Neural cell (in vitro differentiated cells): Measurements from ENCODE around the gene AANAT. TPM values are rescaled to one million over a fixed set of nuclear protein-coding genes. Genes with fewer than 3 reads are reported as not detected.

ENCODE experiments used
- H2AFZ ChIP-seq: fragments of 200-600, 300-800 bp; sonication (generic), shearing (Covaris generic); 2 replicates; pipeline ENCODE4 v1.6.0; 2014; ENCODE audit warnings: low read depth, mild to moderate bottlenecking, antibody characterized with exemption, low read length, moderate library complexity
- H3F3A ChIP-seq: fragments of 200-600 bp; shearing (Covaris generic); 2 replicates; pipeline ENCODE4 v1.6.1; 2016; ENCODE audit warnings: mild to moderate bottlenecking, moderate library complexity, mixed read lengths, antibody characterized with exemption, low read length; ENCODE audit not compliant: insufficient read depth, poor library complexity, severe bottlenecking
- H3K27ac ChIP-seq: fragments of 200-600, 300-800 bp; sonication (generic), shearing (Covaris generic); 2 replicates; pipeline ENCODE4 v1.5.1; 2014; ENCODE audit warnings: mild to moderate bottlenecking, low read length, moderate library complexity
- H3K27me3 ChIP-seq: fragments of 300-800, 200-600 bp; sonication (generic), shearing (Covaris generic); 2 replicates; pipeline ENCODE4 v1.6.0; 2014; ENCODE audit warnings: mild to moderate bottlenecking, low read depth, low read length, moderate library complexity; ENCODE audit not compliant: insufficient read depth
- H3K36me3 ChIP-seq: fragments of 300-800, 200-600 bp; sonication (generic), shearing (Covaris generic); 2 replicates; pipeline ENCODE4 v1.5.1; 2014; ENCODE audit warnings: mild to moderate bottlenecking, antibody characterized with exemption, low read length, moderate library complexity; ENCODE audit not compliant: insufficient read depth
- H3K4me2 ChIP-seq: fragments of 300-800, 200-600 bp; sonication (generic), shearing (Covaris generic); 2 replicates; pipeline ENCODE4 v1.6.0; 2014; ENCODE audit warnings: mild to moderate bottlenecking, low read length
- H3K4me3 ChIP-seq: fragments of 300-800, 200-600 bp; sonication (generic), shearing (Covaris generic); 2 replicates; pipeline ENCODE4 v1.5.1; 2014; ENCODE audit warnings: mild to moderate bottlenecking, low read length, moderate library complexity
- H3K79me2 ChIP-seq: fragments of 200-600 bp; shearing (Covaris generic); replicated peaks from 2 replicates; pipeline ENCODE4 v1.6.0; 2014; ENCODE audit warnings: mild to moderate bottlenecking, low read length, moderate library complexity; ENCODE audit not compliant: insufficient read depth
- H3K9ac ChIP-seq: fragments of 300-800, 200-600 bp; sonication (generic), shearing (Covaris generic); 2 replicates; pipeline ENCODE4 v1.6.1; 2016; ENCODE audit warnings: mild to moderate bottlenecking, low read length, mixed read lengths
- H3K9me2 ChIP-seq: fragments of 200-600 bp; shearing (Covaris generic); 2 replicates; pipeline ENCODE4 v1.6.1; 2016; ENCODE audit warnings: mild to moderate bottlenecking, low read length, mixed read lengths; ENCODE audit not compliant: insufficient read depth
- H3K9me3 ChIP-seq: fragments of 200-600, 300-800 bp; sonication (generic), shearing (Covaris generic); 2 replicates; pipeline ENCODE4 v1.6.1; 2016; ENCODE audit warnings: mild to moderate bottlenecking, mixed run types, low read length, moderate library complexity, mixed read lengths
- H4K20me1 ChIP-seq: fragments of 200-600 bp; shearing (Covaris generic); 2 replicates; pipeline ENCODE4 v1.6.1; 2016; ENCODE audit warnings: mild to moderate bottlenecking, mixed run types; ENCODE audit not compliant: insufficient read depth
- EP300 ChIP-seq: fragments of 450-650 bp; conservative IDR thresholded peaks from 2 replicates; pipeline ENCODE4 v1.6.1; 2014; ENCODE audit warnings: antibody characterized with exemption, mild to moderate bottlenecking, moderate library complexity; ENCODE audit not compliant: poor library complexity, severe bottlenecking
- EZH2 ChIP-seq: fragments of 200-600, 300-800 bp; shearing (Covaris generic), sonication (generic); IDR thresholded peaks from 2 replicates; pipeline ENCODE4 v1.6.1; 2014; ENCODE audit warnings: antibody characterized with exemption, low read length, borderline replicate concordance, mild to moderate bottlenecking; ENCODE audit not compliant: insufficient read depth, poor library complexity, severe bottlenecking
- MXI1 ChIP-seq: fragments of 450-650 bp; conservative IDR thresholded peaks from 2 replicates; pipeline ENCODE4 v1.6.1; 2014; ENCODE audit warnings: antibody characterized with exemption, mild to moderate bottlenecking; ENCODE audit not compliant: poor library complexity, severe bottlenecking
- POLR2AphosphoS5 ChIP-seq: IDR thresholded peaks from 2 replicates; pipeline ENCODE4 v1.6.1; 2012
- RAD21 ChIP-seq: fragments of 450-650 bp; conservative IDR thresholded peaks from 2 replicates; pipeline ENCODE4 v1.6.1; 2014; ENCODE audit warnings: antibody characterized with exemption, mild to moderate bottlenecking, moderate library complexity
- SMC3 ChIP-seq: fragments of 450-650 bp; conservative IDR thresholded peaks from 2 replicates; pipeline ENCODE4 v1.6.1; 2014; ENCODE audit warnings: antibody characterized with exemption, mild to moderate bottlenecking, moderate library complexity; ENCODE audit not compliant: poor library complexity
- TAF1 ChIP-seq: IDR thresholded peaks from 2 replicates; pipeline ENCODE4 v1.6.1; 2012; ENCODE audit warnings: low read depth
- polyA plus RNA-seq: library from polyadenylated mRNA; depleted of rRNA; stranded (reverse); fragments of >200 nt; gene quantifications from 2 replicates; pipeline ENCODE4 v1.2.3, GENCODE V29; 2014
- TF ChIP-seq, protein P1 (sequence below): IDR thresholded peaks from 2 replicates; pipeline ENCODE4 v1.6.1; 2012; ENCODE audit warnings: borderline replicate concordance
- TF ChIP-seq, protein P2 (sequence below): fragments of 450-650 bp; IDR thresholded peaks from 2 replicates; pipeline ENCODE4 v1.5.1; 2014; ENCODE audit warnings: antibody characterized with exemption, mild to moderate bottlenecking, moderate library complexity; ENCODE audit not compliant: poor library complexity, severe bottlenecking

The AANAT gene
- polyA plus RNA-seq, 1 donor from 2014 or later, result not detected

DNA sequence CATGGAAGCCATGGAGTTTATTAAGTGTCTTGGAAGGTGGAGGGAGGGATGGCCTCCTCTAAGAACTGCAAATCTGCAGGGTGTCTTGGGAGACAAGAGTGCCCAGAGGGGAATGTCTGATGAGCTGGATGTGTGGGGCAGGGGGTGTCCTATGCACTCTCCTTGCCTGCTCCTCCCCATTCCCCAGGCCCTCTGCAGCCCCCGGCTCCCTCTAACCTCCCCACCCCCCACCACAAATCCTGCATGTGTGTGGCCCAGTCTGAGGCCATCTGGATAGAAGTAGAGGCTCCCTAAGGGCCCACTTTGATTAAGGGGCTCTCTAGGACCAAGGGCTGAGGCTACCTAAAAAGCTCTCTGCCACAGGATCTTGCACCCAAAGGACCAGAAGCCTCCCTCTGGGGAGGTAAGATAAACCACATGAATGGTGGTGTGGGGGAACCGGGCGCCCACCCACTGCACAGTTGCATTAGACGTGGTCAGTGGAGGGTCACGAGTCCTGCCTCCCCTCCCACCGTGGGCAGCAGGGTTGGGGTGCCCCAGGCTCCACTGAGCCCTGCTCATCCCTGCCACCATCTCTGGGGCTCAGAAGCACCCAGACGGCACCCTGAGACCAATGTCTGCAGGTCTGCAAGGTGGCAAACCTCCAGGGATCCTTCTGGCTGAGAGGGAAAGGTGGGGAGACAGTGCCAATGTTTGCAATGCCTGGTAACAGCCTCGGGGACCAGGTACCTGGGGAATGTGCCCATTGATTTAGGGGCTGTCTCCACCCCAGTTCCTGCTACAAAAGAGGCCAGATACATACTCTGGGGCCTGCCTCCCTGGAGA, 618 bp downstream of the AANAT start:
- no peak overlapping the region for H3K9ac ChIP-seq
- H3K4me2 ChIP-seq, result no peak overlapping the region
- no peak overlapping the region for H2AFZ ChIP-seq
- H3K4me3 ChIP-seq, result no peak overlapping the region
- H3K9me3 ChIP-seq, result no peaks in the 10 kb centered on the region
- no peaks in the 10 kb centered on the region for H3F3A ChIP-seq
- H3K27ac ChIP-seq, result no peak overlapping the region
- H4K20me1 ChIP-seq, result no peaks in the 10 kb centered on the region
- no peaks in the 10 kb centered on the region for H3K36me3 ChIP-seq
- H3K79me2 ChIP-seq, result no peaks in the 10 kb centered on the region
- H3K27me3 ChIP-seq, result no peaks in the 10 kb centered on the region
- H3K9me2 ChIP-seq, result no peaks in the 10 kb centered on the region
- TF ChIP-seq RAD21, result no peak
- TF ChIP-seq, protein P1, sequence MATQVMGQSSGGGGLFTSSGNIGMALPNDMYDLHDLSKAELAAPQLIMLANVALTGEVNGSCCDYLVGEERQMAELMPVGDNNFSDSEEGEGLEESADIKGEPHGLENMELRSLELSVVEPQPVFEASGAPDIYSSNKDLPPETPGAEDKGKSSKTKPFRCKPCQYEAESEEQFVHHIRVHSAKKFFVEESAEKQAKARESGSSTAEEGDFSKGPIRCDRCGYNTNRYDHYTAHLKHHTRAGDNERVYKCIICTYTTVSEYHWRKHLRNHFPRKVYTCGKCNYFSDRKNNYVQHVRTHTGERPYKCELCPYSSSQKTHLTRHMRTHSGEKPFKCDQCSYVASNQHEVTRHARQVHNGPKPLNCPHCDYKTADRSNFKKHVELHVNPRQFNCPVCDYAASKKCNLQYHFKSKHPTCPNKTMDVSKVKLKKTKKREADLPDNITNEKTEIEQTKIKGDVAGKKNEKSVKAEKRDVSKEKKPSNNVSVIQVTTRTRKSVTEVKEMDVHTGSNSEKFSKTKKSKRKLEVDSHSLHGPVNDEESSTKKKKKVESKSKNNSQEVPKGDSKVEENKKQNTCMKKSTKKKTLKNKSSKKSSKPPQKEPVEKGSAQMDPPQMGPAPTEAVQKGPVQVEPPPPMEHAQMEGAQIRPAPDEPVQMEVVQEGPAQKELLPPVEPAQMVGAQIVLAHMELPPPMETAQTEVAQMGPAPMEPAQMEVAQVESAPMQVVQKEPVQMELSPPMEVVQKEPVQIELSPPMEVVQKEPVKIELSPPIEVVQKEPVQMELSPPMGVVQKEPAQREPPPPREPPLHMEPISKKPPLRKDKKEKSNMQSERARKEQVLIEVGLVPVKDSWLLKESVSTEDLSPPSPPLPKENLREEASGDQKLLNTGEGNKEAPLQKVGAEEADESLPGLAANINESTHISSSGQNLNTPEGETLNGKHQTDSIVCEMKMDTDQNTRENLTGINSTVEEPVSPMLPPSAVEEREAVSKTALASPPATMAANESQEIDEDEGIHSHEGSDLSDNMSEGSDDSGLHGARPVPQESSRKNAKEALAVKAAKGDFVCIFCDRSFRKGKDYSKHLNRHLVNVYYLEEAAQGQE, result no peak

DNA sequence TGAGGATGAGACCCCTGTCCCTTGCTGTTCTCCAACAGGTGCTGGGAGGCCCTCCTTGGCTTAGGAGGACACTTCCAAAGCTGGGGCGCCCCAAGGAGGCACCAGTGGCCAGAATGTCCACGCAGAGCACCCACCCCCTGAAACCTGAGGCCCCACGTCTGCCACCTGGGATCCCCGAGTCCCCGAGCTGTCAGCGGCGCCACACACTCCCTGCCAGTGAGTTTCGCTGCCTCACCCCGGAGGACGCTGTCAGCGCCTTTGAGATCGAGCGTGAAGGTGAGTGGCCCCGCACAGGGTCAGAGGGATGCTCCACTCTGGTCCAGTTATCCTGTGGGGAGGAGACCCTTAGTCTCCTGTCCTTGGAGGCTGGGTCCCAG, 1.2 kb downstream of the AANAT start:
- no peak overlapping the region for H3K4me3 ChIP-seq
- no peak overlapping the region for H3K4me2 ChIP-seq
- H3K9me3 ChIP-seq, result no peaks in the 10 kb centered on the region
- no peak overlapping the region for H2AFZ ChIP-seq
- no peak for TF ChIP-seq EP300
- no peak for TF ChIP-seq TAF1
- TF ChIP-seq RAD21, result no peak
- TF ChIP-seq EZH2, result no peak
- TF ChIP-seq MXI1, result no peak
- TF ChIP-seq, protein P2, sequence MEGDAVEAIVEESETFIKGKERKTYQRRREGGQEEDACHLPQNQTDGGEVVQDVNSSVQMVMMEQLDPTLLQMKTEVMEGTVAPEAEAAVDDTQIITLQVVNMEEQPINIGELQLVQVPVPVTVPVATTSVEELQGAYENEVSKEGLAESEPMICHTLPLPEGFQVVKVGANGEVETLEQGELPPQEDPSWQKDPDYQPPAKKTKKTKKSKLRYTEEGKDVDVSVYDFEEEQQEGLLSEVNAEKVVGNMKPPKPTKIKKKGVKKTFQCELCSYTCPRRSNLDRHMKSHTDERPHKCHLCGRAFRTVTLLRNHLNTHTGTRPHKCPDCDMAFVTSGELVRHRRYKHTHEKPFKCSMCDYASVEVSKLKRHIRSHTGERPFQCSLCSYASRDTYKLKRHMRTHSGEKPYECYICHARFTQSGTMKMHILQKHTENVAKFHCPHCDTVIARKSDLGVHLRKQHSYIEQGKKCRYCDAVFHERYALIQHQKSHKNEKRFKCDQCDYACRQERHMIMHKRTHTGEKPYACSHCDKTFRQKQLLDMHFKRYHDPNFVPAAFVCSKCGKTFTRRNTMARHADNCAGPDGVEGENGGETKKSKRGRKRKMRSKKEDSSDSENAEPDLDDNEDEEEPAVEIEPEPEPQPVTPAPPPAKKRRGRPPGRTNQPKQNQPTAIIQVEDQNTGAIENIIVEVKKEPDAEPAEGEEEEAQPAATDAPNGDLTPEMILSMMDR, result no peak
- no peak for TF ChIP-seq POLR2AphosphoS5
- TF ChIP-seq SMC3, result no peak
- TF ChIP-seq, protein P1, result no peak
- H4K20me1 ChIP-seq, result no peaks in the 10 kb centered on the region
- no peak overlapping the region for H3K9ac ChIP-seq
- H3K27me3 ChIP-seq, result no peaks in the 10 kb centered on the region
- H3K36me3 ChIP-seq, result no peaks in the 10 kb centered on the region
- H3K27ac ChIP-seq, result no peak overlapping the region
- no peaks in the 10 kb centered on the region for H3F3A ChIP-seq
- no peaks in the 10 kb centered on the region for H3K79me2 ChIP-seq
- H3K9me2 ChIP-seq, result no peaks in the 10 kb centered on the region
